HG03571 (cell line): ENCODE data around the gene PRAMEF1.
"Not testable (repeated sequence)": the region's sequence is repeated elsewhere in the genome, so short reads cannot be mapped to it uniquely, and the experiment has no call there.

Experiments used
- ATAC-seq: cut with Tn5 transposase; IDR thresholded peaks from one replicate; pipeline ENCODE4 v1.9.1; 2021; ENCODE audit not compliant: unreplicated experiment

Gene PRAMEF1

DNA sequence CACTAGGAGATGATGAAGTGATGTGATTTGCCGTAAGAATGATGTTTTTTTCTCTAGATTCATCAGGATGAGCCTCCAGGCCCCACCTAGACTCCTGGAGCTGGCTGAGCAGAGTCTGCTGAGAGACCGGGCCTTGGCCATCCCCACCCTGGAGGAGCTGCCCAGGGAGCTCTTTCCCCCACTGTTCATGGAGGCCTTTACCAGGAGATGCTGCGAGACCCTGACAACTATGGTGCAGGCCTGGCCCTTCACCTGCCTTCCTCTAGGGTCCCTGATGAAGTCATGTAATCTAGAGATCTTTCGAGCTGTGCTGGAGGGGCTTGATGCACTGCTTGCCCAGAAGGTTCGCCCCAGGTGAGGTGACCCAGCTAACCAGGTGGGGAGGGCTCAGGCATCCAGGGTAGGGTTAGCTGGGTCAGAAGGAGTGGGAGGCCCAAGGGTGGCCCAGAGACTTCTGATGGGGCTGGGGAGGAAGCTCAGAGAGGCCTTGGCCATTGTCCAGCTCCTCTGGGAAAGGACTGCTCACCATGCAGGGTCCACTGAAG is 16.3 kb upstream of the PRAMEF1 start:
- ATAC-seq, result no peak

DNA sequence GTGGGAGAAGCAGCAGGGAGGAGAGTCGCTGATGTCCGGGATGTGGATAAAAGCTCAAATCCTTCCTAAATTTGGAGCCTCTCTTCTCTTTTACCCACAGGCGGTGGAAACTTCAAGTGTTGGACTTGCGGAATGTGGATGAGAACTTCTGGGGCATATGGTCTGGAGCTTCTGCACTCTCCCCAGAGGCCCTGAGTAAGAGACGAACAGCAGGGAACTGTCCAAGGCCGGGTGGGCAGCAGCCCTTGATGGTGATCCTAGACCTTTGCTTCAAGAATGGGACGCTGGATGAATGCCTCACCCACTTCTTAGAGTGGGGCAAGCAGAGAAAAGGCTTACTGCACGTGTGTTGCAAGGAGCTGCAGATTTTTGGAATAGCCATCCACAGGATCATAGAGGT is 15.8 kb upstream of the PRAMEF1 start:
- ATAC-seq, result no peak

DNA sequence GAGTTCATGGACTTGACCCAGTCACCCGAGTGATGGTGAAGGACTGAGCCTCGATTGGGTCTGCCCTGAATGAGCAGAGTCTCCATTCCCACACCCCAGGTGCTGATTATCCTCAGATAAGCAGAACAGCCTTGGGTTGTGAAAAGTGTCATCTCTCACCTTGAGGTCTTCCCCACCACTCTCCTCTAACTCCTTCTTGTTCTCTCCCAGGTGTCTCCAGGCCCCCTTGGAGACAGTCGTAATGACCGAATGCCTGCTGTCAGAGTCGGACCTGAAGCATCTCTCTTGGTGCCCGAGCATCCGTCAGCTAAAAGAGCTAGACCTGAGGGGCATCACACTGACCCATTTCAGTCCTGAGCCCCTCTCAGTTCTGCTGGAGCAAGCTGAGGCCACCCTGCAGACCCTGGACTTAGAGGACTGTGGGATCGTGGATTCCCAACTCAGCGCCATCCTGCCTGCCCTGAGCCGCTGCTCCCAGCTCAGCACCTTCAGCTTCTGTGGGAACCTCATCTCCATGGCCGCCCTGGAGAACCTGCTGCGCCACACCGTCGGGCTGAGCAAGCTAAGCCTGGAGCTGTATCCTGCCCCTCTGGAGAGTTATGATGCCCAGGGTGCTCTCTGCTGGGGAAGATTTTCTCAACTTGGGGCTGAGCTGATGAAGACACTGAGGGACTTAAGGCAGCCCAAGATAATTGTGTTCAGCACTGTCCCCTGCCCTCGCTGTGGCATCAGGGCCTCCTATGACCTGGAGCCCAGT is 14.2 kb upstream of the PRAMEF1 start:
- no peak for ATAC-seq

DNA sequence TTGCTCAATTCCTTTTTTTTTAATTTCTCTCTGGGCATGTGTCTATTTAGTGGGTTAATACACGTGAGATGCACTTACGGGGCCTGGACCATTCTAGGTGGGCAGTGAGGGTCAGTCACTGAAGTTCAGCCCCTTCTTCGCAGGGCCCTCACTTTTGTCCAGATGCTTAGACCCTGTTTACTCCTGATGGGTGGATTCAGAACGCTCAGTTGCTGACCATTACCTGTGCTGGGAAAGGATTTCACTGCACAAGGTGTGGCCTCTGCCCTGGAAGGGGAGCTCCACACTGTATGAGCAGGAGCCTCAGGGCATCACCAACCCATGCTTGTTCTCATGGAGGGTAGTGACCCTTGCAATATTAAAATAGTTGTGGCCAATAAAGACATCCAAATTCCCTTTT is 13.1 kb upstream of the PRAMEF1 start:
- ATAC-seq, result no peak

DNA sequence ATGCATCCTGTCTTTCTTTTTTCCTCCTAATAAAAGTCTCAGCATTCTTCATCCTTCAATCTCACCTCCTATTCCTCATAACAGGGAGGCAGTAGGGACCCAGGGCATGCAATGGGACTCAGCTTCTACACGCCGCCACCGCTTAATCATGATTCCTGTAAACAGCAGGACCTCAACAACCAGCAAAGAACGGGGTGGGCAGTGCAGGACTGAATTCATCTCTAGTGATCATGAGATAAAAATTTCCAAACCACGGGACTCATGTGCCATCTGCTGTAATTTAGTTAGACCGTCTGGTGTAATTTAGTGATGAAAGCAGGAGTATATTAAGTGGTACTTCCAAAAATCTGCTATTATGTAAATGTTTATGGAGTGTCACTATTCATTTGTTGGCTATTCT is 12.3 kb upstream of the PRAMEF1 start:
- ATAC-seq, result no peak

DNA sequence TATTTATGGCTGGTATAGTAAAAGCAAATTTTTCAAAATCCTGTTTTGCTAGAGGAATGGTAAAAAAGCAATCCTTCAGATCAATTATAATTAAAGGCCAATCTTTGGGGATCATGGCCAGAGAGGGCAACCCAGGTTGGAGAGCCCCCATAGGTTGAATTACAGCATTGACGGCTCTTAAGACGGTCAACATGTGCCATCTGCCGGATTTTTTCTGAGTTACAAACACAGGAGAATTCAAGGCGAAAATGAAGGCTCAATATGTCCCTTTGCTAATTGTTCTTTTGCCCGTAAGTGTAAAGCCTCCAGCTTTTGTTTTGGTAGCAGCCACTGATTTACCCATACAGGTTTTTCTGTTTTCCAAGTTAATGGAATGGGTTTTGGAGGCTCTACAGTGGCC is 9.7 kb upstream of the PRAMEF1 start:
- not testable (repeated sequence) for ATAC-seq

DNA sequence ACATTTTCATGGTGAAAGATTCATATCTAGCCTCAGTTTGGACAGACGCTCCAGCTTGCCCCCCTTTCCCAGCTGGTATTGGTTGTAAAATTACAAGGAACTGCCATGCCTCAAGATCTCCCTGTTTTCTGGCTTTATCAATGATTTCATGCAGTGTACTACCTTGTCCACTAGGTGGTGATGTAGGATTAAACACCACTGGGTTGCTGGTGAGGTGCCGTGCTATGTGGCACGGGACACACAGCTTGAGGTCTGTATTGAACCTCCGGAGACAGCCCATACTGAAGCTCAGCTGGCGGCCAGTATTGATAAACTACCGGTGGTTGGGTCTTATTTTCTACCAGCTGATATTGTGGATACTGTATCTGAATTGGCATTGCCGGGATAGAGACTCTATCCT is 7.4 kb upstream of the PRAMEF1 start:
- ATAC-seq, result not testable (repeated sequence)

DNA sequence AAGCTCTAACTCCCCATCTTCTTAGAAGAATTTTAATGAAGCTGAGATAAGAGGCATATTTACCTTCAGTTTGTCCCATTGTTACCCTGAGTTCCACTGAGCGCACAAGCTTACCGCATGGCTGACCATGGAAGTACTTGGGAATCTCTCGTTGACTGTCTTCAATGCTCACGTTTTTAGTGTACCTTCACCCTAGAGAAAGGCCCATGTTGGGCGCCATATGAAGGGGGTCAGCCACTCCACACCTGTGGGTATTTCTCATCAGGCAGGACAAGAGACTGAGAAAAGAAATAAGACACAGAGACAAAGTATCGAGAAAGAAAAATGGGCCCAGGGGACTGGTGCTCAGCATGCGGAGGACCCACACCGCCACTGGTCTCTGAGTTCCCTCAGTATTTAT is 6.5 kb upstream of the PRAMEF1 start:
- not testable (repeated sequence) for ATAC-seq

DNA sequence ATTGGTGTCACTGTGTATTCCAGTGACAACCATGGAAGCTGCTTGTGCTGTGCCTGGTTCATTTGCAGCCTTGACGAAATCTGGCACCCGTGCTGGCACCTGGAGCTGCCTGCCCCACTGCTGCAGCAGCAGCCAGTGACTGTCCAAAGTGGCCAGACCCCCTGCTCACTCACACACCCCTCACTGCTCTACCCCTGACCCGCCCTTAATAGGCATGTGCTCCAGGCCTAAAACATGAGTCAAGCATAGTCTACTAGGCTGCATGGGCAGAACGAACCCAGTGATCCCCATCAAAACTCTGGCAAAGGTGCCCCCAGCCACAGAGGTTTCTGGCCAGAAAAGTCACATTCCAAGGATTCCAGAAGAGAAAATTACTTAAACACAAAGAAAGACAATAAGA is 7.7 kb downstream of the PRAMEF1 start:
- no peak for ATAC-seq

DNA sequence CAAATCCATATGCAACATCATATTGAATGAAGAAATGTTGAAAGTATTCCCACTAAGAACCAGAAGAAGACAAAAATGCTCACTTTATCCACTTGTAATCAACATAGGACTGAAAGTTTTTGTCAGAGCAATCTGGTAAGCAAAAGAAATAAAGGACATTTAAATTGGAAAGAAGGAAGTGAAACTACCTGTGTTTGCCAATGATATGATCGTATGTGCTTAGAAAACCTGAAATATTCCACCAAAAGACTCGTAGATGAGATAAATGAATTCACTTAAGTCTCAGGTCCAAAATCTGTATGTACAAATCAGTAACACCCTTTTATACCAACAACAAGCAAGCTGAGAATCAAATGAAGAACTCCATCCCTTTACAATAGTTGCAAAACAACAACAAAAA is 8.5 kb downstream of the PRAMEF1 start:
- ATAC-seq, result no peak

DNA sequence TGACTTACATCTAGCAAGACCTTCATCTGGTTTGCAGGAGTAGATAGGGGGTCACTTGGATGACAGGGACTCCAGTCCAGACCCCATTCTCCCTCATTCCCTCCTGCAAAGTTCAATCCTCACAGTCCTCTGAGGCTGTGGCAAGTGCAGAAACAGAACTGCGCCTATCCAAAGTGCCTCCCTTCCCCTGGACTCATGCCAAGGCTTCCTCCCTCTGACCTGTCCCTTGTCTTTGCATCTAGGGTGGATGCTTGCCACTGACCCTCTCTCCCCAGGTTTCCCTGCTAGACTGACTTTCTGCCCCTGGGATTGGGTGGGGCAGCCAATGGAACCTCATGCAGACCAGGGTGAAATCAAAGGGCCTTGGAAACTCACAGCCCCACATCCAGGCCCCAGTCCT is 18.7 kb downstream of the PRAMEF1 start:
- no peak for ATAC-seq

DNA sequence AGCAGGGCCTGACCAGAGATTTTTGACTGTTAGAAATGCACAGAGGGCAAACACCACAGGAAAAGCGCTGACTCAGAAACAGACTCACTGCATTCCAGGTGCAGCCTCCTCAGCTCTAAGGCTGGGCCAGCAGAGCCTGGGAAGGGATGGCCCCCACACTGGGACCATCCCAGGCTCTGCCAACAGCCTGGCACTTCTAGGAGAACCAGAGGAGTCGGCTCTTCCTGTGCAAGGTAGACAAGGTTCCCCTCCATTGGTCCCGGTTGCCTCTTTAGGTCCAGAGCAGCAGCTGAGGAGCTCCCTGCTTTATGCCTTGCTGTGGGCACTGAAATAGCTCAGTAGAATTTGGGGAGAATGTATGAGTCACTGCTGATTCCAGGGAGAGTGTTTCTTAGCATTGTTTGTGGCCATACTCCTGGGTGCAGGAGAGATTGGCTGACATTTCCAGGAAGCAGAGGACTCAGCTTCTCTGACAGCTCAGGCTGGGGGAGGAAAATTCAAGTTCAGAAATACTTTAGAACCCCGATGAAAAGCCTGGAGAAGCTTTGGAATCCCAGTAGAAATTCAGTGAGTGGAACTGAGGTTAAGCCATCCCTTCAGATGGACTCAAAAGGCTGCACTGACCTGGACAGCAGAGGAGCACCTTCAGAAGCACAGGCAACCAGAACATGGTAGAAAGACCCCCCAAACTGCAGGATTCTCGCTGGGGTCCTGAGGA is 19.7 kb downstream of the PRAMEF1 start:
- no peak for ATAC-seq

DNA sequence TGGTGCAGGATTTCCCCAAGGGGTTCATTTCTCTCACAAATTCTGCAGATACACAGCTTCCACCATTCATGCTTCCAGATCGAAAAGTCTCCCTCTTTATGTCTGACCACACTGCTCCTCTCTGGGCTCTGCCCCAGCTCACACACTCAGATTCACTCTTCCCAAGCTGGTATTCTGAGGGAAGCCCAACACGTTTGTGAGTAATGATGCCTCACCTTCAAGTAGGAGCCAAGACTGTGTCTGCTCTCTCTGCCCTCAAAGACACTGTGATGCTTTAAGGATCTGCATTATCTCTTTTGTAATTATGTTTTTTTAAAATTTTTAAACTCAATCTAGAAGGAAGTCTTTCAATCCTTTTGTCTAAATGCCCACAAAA is 20.2 kb downstream of the PRAMEF1 start:
- no peak for ATAC-seq

DNA sequence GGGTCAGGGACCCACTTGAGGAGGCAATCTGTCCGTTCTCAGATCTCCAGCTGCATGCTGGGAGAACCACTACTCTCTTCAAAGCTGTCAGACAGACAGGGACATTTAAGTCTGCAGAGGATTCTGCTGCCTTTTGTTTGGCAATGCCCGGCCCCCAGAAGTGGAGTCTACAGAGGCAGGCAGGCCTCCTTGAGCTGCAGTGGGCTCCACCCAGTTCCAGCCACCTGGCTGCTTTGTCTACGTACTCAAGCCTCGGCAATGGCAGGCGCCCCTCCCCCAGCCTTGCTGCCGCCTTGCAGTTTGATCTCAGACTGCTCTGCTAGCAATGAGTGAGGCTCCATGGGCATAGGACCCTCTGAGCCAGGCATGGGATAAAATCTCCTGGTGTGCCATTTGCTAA is 27.9 kb downstream of the PRAMEF1 start:
- ATAC-seq, result not testable (repeated sequence)

DNA sequence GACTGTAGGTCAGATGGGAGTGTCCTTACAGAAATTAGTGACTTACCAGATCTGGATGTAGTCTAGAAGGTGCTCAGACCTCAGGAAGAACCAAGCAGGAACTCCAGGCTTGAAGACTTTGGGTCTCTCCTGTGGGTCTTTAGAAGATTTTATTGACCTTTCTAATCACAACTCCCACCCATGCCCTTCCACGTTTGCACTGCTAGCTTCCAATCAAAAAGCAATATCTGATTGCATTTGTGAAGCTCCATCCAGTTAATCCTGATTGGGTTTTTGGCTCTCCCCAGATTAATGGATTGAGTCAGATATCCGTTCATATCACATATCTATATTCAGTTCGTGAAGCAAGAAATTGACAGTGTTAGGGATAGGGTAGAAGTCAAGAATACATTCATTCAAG is 40.1 kb downstream of the PRAMEF1 start, which contains the start of gene PRAMEF11:
Gene PRAMEF11 (minus strand): TSS at position 101 of the 400 bp plus-strand sequence. CDS start 2,621 bp downstream, outside the sequence.
- not testable (repeated sequence) for ATAC-seq

DNA sequence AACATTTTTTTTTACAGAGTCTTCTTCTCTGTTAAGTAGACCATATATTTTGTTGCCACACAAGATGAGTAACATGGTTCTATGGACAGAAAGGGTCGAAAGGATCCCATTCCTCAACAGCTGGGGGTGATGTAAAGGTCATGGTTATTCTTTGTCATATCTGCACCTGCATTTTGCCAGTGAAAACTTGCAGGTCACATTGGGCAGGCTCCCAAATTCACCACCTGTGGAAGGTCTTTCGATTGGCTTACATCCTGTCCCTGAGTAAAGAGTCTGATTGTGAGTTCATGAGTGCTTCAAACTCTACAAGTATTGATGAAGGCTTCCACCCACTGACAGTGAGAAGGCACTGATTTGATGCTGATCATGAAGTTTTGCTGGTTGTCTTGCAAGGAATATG is 42.1 kb downstream of the PRAMEF1 start:
- ATAC-seq, result not testable (repeated sequence)
